H9 (cell line): ENCODE results near the gene CCL11. TPM values are rescaled to one million over a fixed set of nuclear protein-coding genes. Genes with fewer than 3 reads are reported as not detected.

Source experiments
- DNase-seq: peaks from one replicate; pipeline ENCODE4 v3.0.0-alpha.2; 2017
- H2AFZ ChIP-seq: one replicate; pipeline ENCODE4 v1.6.1; 2013; ENCODE audit warnings: mild to moderate bottlenecking, low read length, control low read depth, moderate library complexity
- H2AK5ac ChIP-seq: 2 replicates; pipeline ENCODE4 v1.6.1; 2013; ENCODE audit warnings: low read length, control low read depth, mixed read lengths; ENCODE audit not compliant: insufficient read length
- H2BK120ac ChIP-seq: one replicate; pipeline ENCODE4 v1.6.1; 2013; ENCODE audit warnings: low read depth, mild to moderate bottlenecking, low read length, control low read depth, inconsistent platforms; ENCODE audit not compliant: poor library complexity, severe bottlenecking
- H2BK12ac ChIP-seq: 2 replicates; pipeline ENCODE4 v1.6.1; 2013; ENCODE audit warnings: low read length, control low read depth, mixed read lengths, low read depth; ENCODE audit not compliant: insufficient read length
- H2BK15ac ChIP-seq: 2 replicates; pipeline ENCODE4 v1.6.1; 2013; ENCODE audit warnings: low read depth, low read length, control low read depth
- H2BK20ac ChIP-seq: one replicate; pipeline ENCODE4 v1.6.1; 2013; ENCODE audit warnings: low read depth, mild to moderate bottlenecking, low read length, control low read depth, inconsistent platforms; ENCODE audit not compliant: poor library complexity, severe bottlenecking
- H2BK5ac ChIP-seq: 2 replicates; pipeline ENCODE4 v1.6.1; 2013; ENCODE audit warnings: low read length, control low read depth, mixed read lengths; ENCODE audit not compliant: insufficient read length
- H3K14ac ChIP-seq: 2 replicates; pipeline ENCODE4 v1.6.1; 2013; ENCODE audit warnings: low read length, control low read depth; ENCODE audit not compliant: insufficient read depth
- H3K18ac ChIP-seq: 2 replicates; pipeline ENCODE4 v1.6.1; 2013; ENCODE audit warnings: low read depth, mild to moderate bottlenecking, mixed read lengths, low read length, control low read depth; ENCODE audit not compliant: insufficient read length
- H3K23ac ChIP-seq: 2 replicates; pipeline ENCODE4 v1.6.1; 2013; ENCODE audit warnings: low read length, control low read depth, mixed read lengths, low read depth; ENCODE audit not compliant: insufficient read length
- H3K23me2 ChIP-seq: 2 replicates; pipeline ENCODE4 v1.6.1; 2013; ENCODE audit warnings: low read depth, mild to moderate bottlenecking, mixed read lengths, low read length, control low read depth; ENCODE audit not compliant: insufficient read length, poor library complexity, severe bottlenecking
- H3K27ac ChIP-seq: 2 replicates; pipeline ENCODE4 v1.5.1; 2013; ENCODE audit warnings: low read length, control low read depth, mixed read lengths, low read depth; ENCODE audit not compliant: insufficient read length
- H3K27me3 ChIP-seq: 2 replicates; pipeline ENCODE4 v1.6.1; 2013; ENCODE audit warnings: low read length, control low read depth, inconsistent platforms; ENCODE audit not compliant: insufficient read depth
- H3K4ac ChIP-seq: 2 replicates; pipeline ENCODE4 v1.6.1; 2013; ENCODE audit warnings: low read depth, mild to moderate bottlenecking, control low read depth, inconsistent platforms, low read length, moderate library complexity
- H3K4me1 ChIP-seq: 2 replicates; pipeline ENCODE4 v1.6.1; 2013; ENCODE audit warnings: low read length, control low read depth, inconsistent platforms; ENCODE audit not compliant: insufficient read depth
- H3K4me2 ChIP-seq: 2 replicates; pipeline ENCODE4 v1.6.1; 2013; ENCODE audit warnings: low read length, control low read depth, mixed read lengths; ENCODE audit not compliant: insufficient read length, insufficient read depth
- H3K56ac ChIP-seq: 2 replicates; pipeline ENCODE4 v1.6.1; 2013; ENCODE audit warnings: low read depth, mild to moderate bottlenecking, mixed read lengths, low read length, control low read depth; ENCODE audit not compliant: insufficient read length
- H3K79me1 ChIP-seq: 2 replicates; pipeline ENCODE4 v1.6.1; 2013; ENCODE audit warnings: low read depth, mild to moderate bottlenecking, moderate library complexity, low read length, control low read depth, inconsistent platforms; ENCODE audit not compliant: insufficient read depth, poor library complexity, severe bottlenecking
- H3K79me2 ChIP-seq: 2 replicates; pipeline ENCODE4 v1.6.1; 2013; ENCODE audit warnings: low read length, control low read depth, inconsistent platforms; ENCODE audit not compliant: insufficient read depth
- H3K9ac ChIP-seq: 2 replicates; pipeline ENCODE4 v1.6.1; 2013; ENCODE audit warnings: low read length, control low read depth, mixed read lengths; ENCODE audit not compliant: insufficient read length; ENCODE audit errors: extremely low read depth
- H3K9me3 ChIP-seq: one replicate; pipeline ENCODE4 v1.6.1; 2013; ENCODE audit warnings: low read depth, low read length, inconsistent platforms; ENCODE audit not compliant: control insufficient read depth
- H3T11ph ChIP-seq: one replicate; pipeline ENCODE4 v1.6.1; 2013; ENCODE audit warnings: mild to moderate bottlenecking, low read length, control low read depth, inconsistent platforms
- H4K20me1 ChIP-seq: one replicate; pipeline ENCODE4 v1.6.1; 2013; ENCODE audit not compliant: control insufficient read depth, insufficient read length, insufficient read depth
- H4K5ac ChIP-seq: 2 replicates; pipeline ENCODE4 v1.6.1; 2013; ENCODE audit warnings: low read depth, mild to moderate bottlenecking, mixed read lengths, low read length, control low read depth; ENCODE audit not compliant: insufficient read length
- H4K8ac ChIP-seq: replicated peaks from 2 replicates; pipeline ENCODE4 v1.6.1; 2013; ENCODE audit warnings: low read length, control low read depth, mixed read lengths, low read depth; ENCODE audit not compliant: insufficient read length
- H4K91ac ChIP-seq: 2 replicates; pipeline ENCODE4 v1.6.1; 2013; ENCODE audit warnings: low read depth, mild to moderate bottlenecking, moderate library complexity, mixed read lengths, low read length, control low read depth; ENCODE audit not compliant: insufficient read length
- H3K27ac Mint-ChIP-seq, 3 experiments: 2 replicates in 2 of 3; 3 replicates in 1 of 3; pipeline ENCODE4 v1.8.0; 2020 to 2021; ENCODE audit warnings: mixed read lengths in 3 of 3, mild to moderate bottlenecking in 1 of 3, moderate library complexity in 1 of 3
- H3K27me3 Mint-ChIP-seq: 2 replicates; pipeline ENCODE4 v1.8.0; 2021; ENCODE audit warnings: low read depth, mild to moderate bottlenecking, moderate library complexity, mixed read lengths
- H3K36me3 Mint-ChIP-seq, 3 experiments: 2 replicates in 2 of 3; 3 replicates in 1 of 3; pipeline ENCODE4 v1.8.0; 2020 to 2021; ENCODE audit warnings: low read depth in 3 of 3, mixed read lengths in 3 of 3; ENCODE audit not compliant: insufficient read depth in 1 of 3
- H3K4me1 Mint-ChIP-seq, 2 experiments: 2 replicates each; pipeline ENCODE4 v1.8.0; 2020; ENCODE audit warnings: mixed read lengths in 2 of 2
- H3K4me3 Mint-ChIP-seq, 2 experiments: 2 replicates in 1 of 2; 3 replicates in 1 of 2; pipeline ENCODE4 v1.8.0; 2020 to 2021; ENCODE audit warnings: mild to moderate bottlenecking in 2 of 2, mixed read lengths in 2 of 2, moderate library complexity in 1 of 2
- H3K9me3 Mint-ChIP-seq, 2 experiments: 2 replicates in 1 of 2; 3 replicates in 1 of 2; pipeline ENCODE4 v1.8.0; 2020; ENCODE audit warnings: mild to moderate bottlenecking in 2 of 2, mixed read lengths in 2 of 2, moderate library complexity in 1 of 2
- CTCF ChIP-seq: fragments of 200-600 bp; sonication (generic); conservative IDR thresholded peaks from 3 replicates; pipeline ENCODE4 v1.8.0; 2021; ENCODE audit warnings: antibody characterized with exemption, mild to moderate bottlenecking
- WGBS: extraction: QIAGEN DNeasy Blood & Tissue Kit; methylation state at CpG from one replicate; pipeline ENCODE4 v1.1.7; 2013; ENCODE audit warnings: missing lambda C conversion rate, low lambda C conversion rate, mixed read lengths; ENCODE audit not compliant: insufficient read length; ENCODE audit errors: extremely low coverage; 5-methylcytosine and 5-hydroxymethylcytosine counted together
- total RNA-seq: library from RNA; stranded (reverse); gene quantifications from 2 replicates; pipeline ENCODE4 v1.2.1, GENCODE V29; 2021

The CCL11 gene
- total RNA-seq, 1 experiment from 2014 or later: not detected

- no peak overlapping the region for H2BK5ac ChIP-seq
- no peak overlapping the region for H3K23ac ChIP-seq
- no peak overlapping the region for H3K27ac ChIP-seq
- H3K4me1 ChIP-seq: no peaks in the 10 kb centered on the region
- H2BK15ac ChIP-seq: no peak overlapping the region
- H3K9ac ChIP-seq: no peak overlapping the region
- H3K14ac ChIP-seq: no peak overlapping the region
- H2BK120ac ChIP-seq: no peak overlapping the region
- H2AK5ac ChIP-seq: no peak overlapping the region
- H4K5ac ChIP-seq: no peak overlapping the region
- no peaks in the 10 kb centered on the region for H3K27me3 ChIP-seq
- no peaks in the 10 kb centered on the region for H3K79me2 ChIP-seq
- Mint-ChIP-seq H3K27me3 (peaks cover 18% of the 10 kb centered on the region), H3K36me3 (no peaks in the 10 kb centered on the region), H3K9me3 (no peaks in the 10 kb centered on the region), H3K4me1 (no peaks in the 10 kb centered on the region), H3K4me3 (no peak overlapping the region), H3K27ac (no peak overlapping the region)
- DNase-seq: no peak
- no peak overlapping the region for H3T11ph ChIP-seq
- no CpG with 5 or more reads among the region's 3 CpGs for WGBS
- no peak overlapping the region for H3K18ac ChIP-seq
- no peaks in the 10 kb centered on the region for H3K79me1 ChIP-seq
- H2BK20ac ChIP-seq: no peak overlapping the region
- H3K4ac ChIP-seq: no peak overlapping the region
- no peak overlapping the region for H4K8ac ChIP-seq
- H3K9me3 ChIP-seq: no peaks in the 10 kb centered on the region
- no peaks in the 10 kb centered on the region for H3K23me2 ChIP-seq
- no peak overlapping the region for H4K91ac ChIP-seq
- no peak overlapping the region for H2BK12ac ChIP-seq
- no peak overlapping the region for H3K56ac ChIP-seq
- H4K20me1 ChIP-seq: no peaks in the 10 kb centered on the region
- H3K4me2 ChIP-seq: no peak overlapping the region
- H2AFZ ChIP-seq: no peak overlapping the region
- TF ChIP-seq CTCF: no peak
These were observed 19.8 kb upstream of the CCL11 start for GRCh38 chr17:34265711-34266110.
